Common myeloid progenitor, CD34-positive (primary cell): Measurements from ENCODE around the gene BRCA1. TPM values are rescaled to one million over a fixed set of nuclear protein-coding genes. Genes with fewer than 3 reads are reported as not detected.

Experiments used
- CTCF ChIA-PET: fragments of 350-600 bp; sonication (Branson Sonifier 250); formaldehyde crosslinking; loops from one replicate; lab custom pipeline; 2021; ENCODE audit warnings: antibody characterized with exemption; lab: Charles Lee
- POLR2A ChIA-PET: fragments of 350-600 bp; sonication (Branson Sonifier 250); formaldehyde crosslinking; loops from one replicate; lab custom pipeline; 2021; ENCODE audit warnings: antibody characterized with exemption; lab: Charles Lee
- DNase-seq, 3 donors: peaks; one replicate each; pipeline versions ENCODE4 v3.0.0 to v3.0.0-alpha.2; 2013
- H3K27ac ChIP-seq, 2 experiments: 1 replicate in 1 of 2; 2 replicates in 1 of 2; pipeline ENCODE4 v1.7.0; 2013; ENCODE audit warnings: inconsistent platforms in 2 of 2, low read length in 2 of 2, mild to moderate bottlenecking in 2 of 2, low read depth in 1 of 2, moderate library complexity in 1 of 2; ENCODE audit not compliant: severe bottlenecking in 2 of 2, insufficient read depth in 1 of 2, poor library complexity in 1 of 2
- H3K27me3 ChIP-seq, 5 experiments: replicated peaks in 2 of 5; 1 replicate in 3 of 5; 2 replicates in 2 of 5; pipeline versions ENCODE4 v1.6.1 to v1.7.0; 2013; ENCODE audit warnings: low read length in 4 of 5, mild to moderate bottlenecking in 2 of 5, moderate library complexity in 2 of 5, inconsistent platforms in 1 of 5; ENCODE audit not compliant: insufficient read depth in 5 of 5, control insufficient read depth in 4 of 5
- H3K36me3 ChIP-seq, 4 experiments: 1 replicate in 2 of 4; 2 replicates in 2 of 4; pipeline versions ENCODE4 v1.6.1 to v1.7.0; 2013; ENCODE audit warnings: low read length in 3 of 4, control low read depth in 1 of 4, mild to moderate bottlenecking in 1 of 4; ENCODE audit not compliant: control insufficient read depth in 4 of 4, insufficient read depth in 4 of 4
- H3K4me1 ChIP-seq, 4 experiments: 1 replicate in 3 of 4; 2 replicates in 1 of 4; pipeline versions ENCODE4 v1.6.1 to v1.7.1; 2013; ENCODE audit warnings: low read length in 3 of 4, mild to moderate bottlenecking in 3 of 4, control low read depth in 1 of 4, inconsistent platforms in 1 of 4, moderate library complexity in 1 of 4; ENCODE audit not compliant: control insufficient read depth in 4 of 4, insufficient read depth in 4 of 4; ENCODE audit errors: control extremely low read depth in 1 of 4
- H3K4me3 ChIP-seq, 7 experiments: 1 replicate in 4 of 7; 2 replicates in 3 of 7; pipeline versions ENCODE4 v1.5.1 to v1.7.0; 2013; ENCODE audit warnings: mild to moderate bottlenecking in 7 of 7, low read length in 6 of 7, moderate library complexity in 6 of 7, inconsistent platforms in 2 of 7, low read depth in 2 of 7, control low read depth in 1 of 7; ENCODE audit not compliant: insufficient read depth in 4 of 7, control insufficient read depth in 1 of 7; ENCODE audit errors: extremely low read depth in 1 of 7
- H3K9me3 ChIP-seq, 5 experiments: 1 replicate in 4 of 5; 2 replicates in 1 of 5; pipeline versions ENCODE4 v1.6.1 to v1.7.1; 2013; ENCODE audit warnings: low read length in 4 of 5, mild to moderate bottlenecking in 2 of 5, inconsistent platforms in 1 of 5, low read depth in 1 of 5, moderate library complexity in 1 of 5; ENCODE audit not compliant: control insufficient read depth in 4 of 5, insufficient read depth in 2 of 5; ENCODE audit errors: control extremely low read depth in 1 of 5
- WGBS: methylation state at CpG from one replicate; pipeline ENCODE4 v1.1.5; 2013; ENCODE audit not compliant: insufficient coverage; 5-methylcytosine and 5-hydroxymethylcytosine counted together
- polyA plus RNA-seq: library from polyadenylated mRNA; unstranded; fragments of 120-200 nt; gene quantifications from one replicate; pipeline ENCODE4 v1.2.1, GENCODE V29; 2013

BRCA1 gene
- polyA plus RNA-seq: 11.1 TPM

DNA sequence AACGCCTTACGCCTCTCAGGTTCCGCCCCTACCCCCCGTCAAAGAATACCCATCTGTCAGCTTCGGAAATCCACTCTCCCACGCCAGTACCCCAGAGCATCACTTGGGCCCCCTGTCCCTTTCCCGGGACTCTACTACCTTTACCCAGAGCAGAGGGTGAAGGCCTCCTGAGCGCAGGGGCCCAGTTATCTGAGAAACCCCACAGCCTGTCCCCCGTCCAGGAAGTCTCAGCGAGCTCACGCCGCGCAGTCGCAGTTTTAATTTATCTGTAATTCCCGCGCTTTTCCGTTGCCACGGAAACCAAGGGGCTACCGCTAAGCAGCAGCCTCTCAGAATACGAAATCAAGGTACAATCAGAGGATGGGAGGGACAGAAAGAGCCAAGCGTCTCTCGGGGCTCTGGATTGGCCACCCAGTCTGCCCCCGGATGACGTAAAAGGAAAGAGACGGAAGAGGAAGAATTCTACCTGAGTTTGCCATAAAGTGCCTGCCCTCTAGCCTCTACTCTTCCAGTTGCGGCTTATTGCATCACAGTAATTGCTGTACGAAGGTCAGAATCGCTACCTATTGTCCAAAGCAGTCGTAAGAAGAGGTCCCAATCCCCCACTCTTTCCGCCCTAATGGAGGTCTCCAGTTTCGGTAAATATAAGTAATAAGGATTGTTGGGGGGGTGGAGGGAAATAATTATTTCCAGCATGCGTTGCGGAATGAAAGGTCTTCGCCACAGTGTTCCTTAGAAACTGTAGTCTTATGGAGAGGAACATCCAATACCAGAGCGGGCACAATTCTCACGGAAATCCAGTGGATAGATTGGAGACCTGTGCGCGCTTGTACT is at the start of gene BRCA1:
Gene BRCA1, minus strand, starts transcription at position 232 of the 834 bp plus-strand sequence. CDS start 1,268 bp downstream, outside the sequence.
- POLR2A ChIA-PET: interaction anchor here (1.0 to 1.5 kb wide), 3 partner anchors 44 to 190 kb away, joined by 3 to 6 read pairs (median 4); partner anchors contain the start of gene TMEM106A
- H3K9me3 ChIP-seq: no peaks in the 10 kb centered on the region
- peak; percentile 99 to 100 (median 99) for DNase-seq
- peaks cover 0 to 9% (median 8%) of the 10 kb centered on the region in 4 experiments for H3K36me3 ChIP-seq
- WGBS: 4% methylated on average over 34 of the region's 38 CpGs
- peak within 1 kb of the TSS; percentile 88 to 97 for H3K27ac ChIP-seq
- H3K4me1 ChIP-seq: peaks cover 0 to 16% (median 15%) of the 10 kb centered on the region in 4 experiments
- no peaks in the 10 kb centered on the region for H3K27me3 ChIP-seq
- CTCF ChIA-PET: interaction anchor here (3.3 kb wide), 1 partner anchor 11 kb away, joined by 10 read pairs; no protein-coding TSS in a partner anchor
- H3K4me3 ChIP-seq: peak within 1 kb of the TSS; percentile 44 to 99 (median 92)

DNA sequence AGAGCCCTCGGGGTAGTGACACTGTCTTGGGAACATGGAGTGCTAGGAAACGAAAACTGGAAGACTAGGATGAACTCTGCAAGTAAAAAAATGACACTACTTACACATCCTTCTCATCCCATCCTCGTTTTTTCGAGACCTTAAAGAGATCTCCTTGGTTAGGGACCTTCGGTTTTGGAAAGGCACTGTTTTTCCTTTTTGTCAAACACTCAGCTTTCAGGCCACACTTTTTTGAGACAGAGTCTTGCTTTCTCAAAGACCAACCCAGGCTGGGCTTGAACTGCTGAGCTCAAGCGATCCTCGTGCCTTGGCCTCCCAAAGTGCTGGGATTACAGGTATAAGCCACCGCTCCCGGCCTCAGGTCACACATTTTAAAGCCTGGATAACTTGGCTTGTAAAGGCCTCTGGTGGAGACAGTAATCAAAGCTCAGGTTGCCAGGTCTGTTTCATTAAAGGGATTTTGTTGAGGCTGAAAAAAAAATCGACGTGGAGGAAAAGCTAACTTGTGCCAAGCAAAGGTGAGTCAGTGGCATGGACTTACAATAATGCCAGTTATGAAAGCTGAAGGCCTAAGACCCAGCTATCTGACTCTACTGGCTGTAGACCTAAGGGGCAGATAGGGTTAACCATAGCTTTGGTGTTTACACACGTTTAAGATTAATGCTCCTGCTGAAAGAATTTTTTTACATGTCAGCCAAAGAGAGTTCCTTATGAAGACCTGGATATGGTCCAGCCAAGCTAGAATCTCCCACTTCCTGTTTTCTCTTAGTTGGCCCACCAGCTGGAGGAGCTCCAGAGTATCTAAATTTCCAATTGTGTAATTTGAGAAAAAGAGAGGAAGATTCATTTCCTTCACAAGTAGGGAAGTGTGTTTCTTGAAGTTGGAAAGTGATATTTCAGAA is 46.7 kb upstream of the BRCA1 start:
- Histone ChIP-seq H3K9me3 (no peaks in the 10 kb centered on the region), H3K36me3 (peaks cover 0 to 9% (median 4%) of the 10 kb centered on the region in 4 experiments), H3K27me3 (no peaks in the 10 kb centered on the region), H3K4me3 (peak overlapping the region; percentile 54 to 98 (median 86)), H3K4me1 (peaks cover 12 to 51% (median 31%) of the 10 kb centered on the region in 4 experiments), H3K27ac (peak overlapping the region; percentile 99 to 100)
- DNase-seq: peak; percentile 51 to 65 (median 61)
- WGBS: 28% methylated on average over 10 of the region's 12 CpGs
- ChIA-PET POLR2A (interaction anchor here (0.6 to 2.7 kb wide), 8 partner anchors 28 to 189 kb away, joined by 3 to 15 read pairs (median 3); partner anchors contain the start of genes RPL27 and TMEM106A), CTCF (interaction anchor here (0.5 to 1.6 kb wide), 6 partner anchors 28 to 144 kb away, joined by 3 to 5 read pairs (median 4); partner anchors contain the start of gene TMEM106A)

DNA sequence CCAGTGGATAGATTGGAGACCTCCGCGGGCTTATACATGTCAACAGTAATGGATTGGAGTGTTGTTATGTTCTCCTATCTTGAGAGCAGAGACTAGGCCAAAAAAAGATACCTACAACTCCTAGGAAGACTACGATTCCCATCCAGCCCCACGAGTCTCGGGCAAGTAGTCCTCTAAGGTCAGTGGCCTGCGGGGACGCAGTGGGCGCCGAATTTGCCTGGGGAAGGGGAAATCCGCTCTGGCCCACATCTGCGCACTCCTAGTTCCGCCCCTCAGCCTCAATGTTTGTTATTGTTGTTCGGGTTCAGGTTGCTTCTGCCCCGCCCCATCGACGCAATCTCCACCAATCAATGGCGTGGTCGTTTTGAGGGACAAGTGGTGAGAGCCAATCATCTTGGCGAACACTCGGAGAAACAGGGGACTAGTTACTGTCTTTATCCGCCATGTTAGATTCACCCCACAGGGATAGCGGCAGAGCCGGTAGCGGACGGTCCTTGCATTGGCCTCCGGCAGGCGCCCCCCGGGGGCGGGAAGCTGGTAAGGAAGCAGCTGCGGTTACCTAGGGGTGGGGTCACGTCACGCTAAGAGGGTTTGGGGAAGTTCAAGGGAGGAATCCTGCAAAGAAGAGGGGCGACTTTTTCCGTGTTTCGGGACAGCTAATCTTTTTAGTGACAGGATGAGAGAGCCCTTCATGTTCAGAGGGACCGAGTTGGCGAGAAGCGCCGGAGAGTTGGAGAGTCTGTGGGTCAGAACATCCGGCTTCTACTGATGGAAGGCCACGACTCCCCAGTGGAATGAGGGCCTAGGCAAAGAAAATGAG is 45.8 kb upstream of the BRCA1 start, which contains the start of gene NBR1:
Gene NBR1, plus strand, starts transcription at position 449 of the 820 bp plus-strand sequence. CDS start 4,586 bp downstream, outside the sequence.
- Histone ChIP-seq H3K4me1 (peaks cover 12 to 48% (median 31%) of the 10 kb centered on the region in 4 experiments), H3K27me3 (no peaks in the 10 kb centered on the region), H3K4me3 (peak within 1 kb of the TSS; percentile 60 to 98 (median 86)), H3K27ac (peak within 1 kb of the TSS; percentile 99 to 100), H3K36me3 (peaks cover 0 to 7% (median 1%) of the 10 kb centered on the region in 4 experiments), H3K9me3 (no peaks in the 10 kb centered on the region)
- peak; percentile 99 to 100 (median 100) for DNase-seq
- ChIA-PET POLR2A (interaction anchor here (0.7 to 2.7 kb wide), 6 partner anchors 41 to 190 kb away, joined by 3 to 15 read pairs (median 4); partner anchors contain the start of genes RPL27 and TMEM106A), CTCF (interaction anchor here (0.5 to 1.6 kb wide), 4 partner anchors 29 to 139 kb away, joined by 3 to 5 read pairs (median 4); no protein-coding TSS in a partner anchor)
- 0% methylated on average over 37 of the region's 41 CpGs for WGBS

DNA sequence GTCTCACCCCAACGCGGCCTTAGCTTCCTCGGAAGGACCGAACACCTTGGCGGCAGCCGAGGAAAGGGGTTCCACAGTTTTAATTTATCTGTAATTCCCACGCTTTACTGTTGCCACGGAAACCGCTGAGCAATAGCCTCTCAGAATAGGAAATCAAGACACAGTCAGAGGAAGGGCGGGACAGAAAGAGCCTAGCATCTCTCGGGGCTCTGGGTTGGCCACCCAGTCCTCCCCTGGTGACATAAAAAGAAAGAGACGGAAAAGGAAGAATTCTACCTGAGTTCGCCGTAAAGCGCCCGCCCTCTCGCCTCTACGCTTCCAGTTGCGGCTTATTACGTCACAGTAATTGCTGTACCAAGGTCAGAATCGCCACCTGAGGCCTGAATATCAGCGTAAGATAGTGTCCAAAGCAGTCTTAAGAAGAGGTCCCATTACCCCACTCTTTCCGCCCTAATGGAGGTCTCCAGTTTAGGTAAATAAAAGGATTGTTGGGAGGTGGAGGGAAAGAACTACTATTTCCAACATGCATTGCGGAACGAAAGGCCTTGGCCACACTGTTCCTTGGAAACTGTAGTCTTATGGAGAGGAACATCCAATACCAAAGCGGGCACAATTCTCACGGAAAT is 45.1 kb upstream of the BRCA1 start:
- peak; percentile 96 to 98 (median 97) for DNase-seq
- Histone ChIP-seq H3K36me3 (peaks cover 0 to 7% (median under 1%) of the 10 kb centered on the region in 4 experiments), H3K4me1 (peaks cover 12 to 43% (median 31%) of the 10 kb centered on the region in 4 experiments), H3K27ac (peak overlapping the region; percentile 99 to 100), H3K9me3 (no peaks in the 10 kb centered on the region), H3K27me3 (no peaks in the 10 kb centered on the region), H3K4me3 (peak overlapping the region; percentile 60 to 98 (median 86))
- CTCF ChIA-PET: no interaction called here
- POLR2A ChIA-PET: interaction anchor here (1.5 to 2.7 kb wide), 4 partner anchors 42 to 146 kb away, joined by 4 to 15 read pairs (median 6); partner anchors contain the start of genes BRCA1 and TMEM106A
- under 1% methylated on average over 24 of the region's 27 CpGs for WGBS

DNA sequence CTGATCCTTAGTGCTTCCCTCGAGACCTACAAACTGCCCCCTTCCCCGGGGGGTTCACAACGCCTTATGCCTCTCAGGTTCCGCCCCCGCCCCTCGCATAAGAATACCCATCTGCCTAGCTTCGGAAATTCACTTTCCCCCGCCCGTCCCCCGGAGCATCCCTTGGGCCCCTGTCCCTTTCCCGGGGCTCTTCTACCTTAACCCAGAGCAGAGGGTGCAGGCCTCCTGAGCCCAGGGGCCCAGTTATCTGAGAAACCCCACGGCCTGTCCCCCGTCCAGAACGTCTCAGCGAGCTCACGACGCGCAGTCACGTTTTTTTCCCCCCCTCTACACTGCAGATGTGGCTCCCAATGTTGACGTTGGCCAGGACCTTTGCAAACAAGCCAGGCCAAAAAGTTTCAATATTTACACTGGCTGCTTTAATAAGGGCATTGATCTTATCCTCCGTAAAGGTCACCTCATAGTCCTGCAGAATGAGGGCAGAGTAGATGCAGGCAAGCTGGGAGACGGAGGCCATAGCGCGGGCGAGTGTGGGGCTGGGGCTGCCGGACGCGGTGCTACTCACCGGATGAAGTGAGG is 44.5 kb upstream of the BRCA1 start:
- Histone ChIP-seq H3K4me3 (peak overlapping the region; percentile 60 to 98 (median 86)), H3K9me3 (no peaks in the 10 kb centered on the region), H3K36me3 (peaks cover 0 to 7% (median under 1%) of the 10 kb centered on the region in 4 experiments), H3K27me3 (no peaks in the 10 kb centered on the region), H3K4me1 (peaks cover 12 to 43% (median 31%) of the 10 kb centered on the region in 4 experiments), H3K27ac (peak overlapping the region; percentile 99 to 100)
- ChIA-PET POLR2A (interaction anchor here (0.5 to 1.9 kb wide), 4 partner anchors 42 to 145 kb away, joined by 3 to 7 read pairs (median 5); partner anchors contain the start of genes BRCA1 and TMEM106A), CTCF (interaction anchor here (1.7 kb wide), 1 partner anchor 144 kb away, joined by 3 read pairs; no protein-coding TSS in a partner anchor)
- peak; percentile 18 to 70 (median 56) for DNase-seq
- WGBS: 0% methylated on average over 27 of the region's 29 CpGs
